ENCODE data around the gene RPS5. TPM values are rescaled to one million over a fixed set of nuclear protein-coding genes. Genes with fewer than 3 reads are reported as not detected.

Gene RPS5
- total RNA-seq, 4 donors from 2014 or later, result 428 to 1,258 (median 517) TPM

GRCh38 chr19:58364146-58364545, 22.9 kb upstream of the RPS5 start:
- Histone ChIP-seq H3K27ac (no peak overlapping the region), H3K36me3 (no peaks in the 10 kb centered on the region), H3K9me3 (no peaks in the 10 kb centered on the region), H3K27me3 (no peaks in the 10 kb centered on the region), H3K4me3 (no peak overlapping the region), H3K4me1 (peaks cover 0 to 7% (median 0%) of the 10 kb centered on the region in 4 donors)
- no peak for DNase-seq
- TF ChIP-seq CTCF (IDR thresholded peaks at IDR 0.05) (no peak), POLR2A (IDR thresholded peaks at IDR 0.05) (no peak)

GRCh38 chr19:58366585-58367430, 20.3 kb upstream of the RPS5 start:
- Histone ChIP-seq H3K9me3 (no peaks in the 10 kb centered on the region), H3K27me3 (no peaks in the 10 kb centered on the region), H3K36me3 (no peaks in the 10 kb centered on the region), H3K4me3 (no peak overlapping the region), H3K4me1 (peaks cover 0 to 1% (median 0%) of the 10 kb centered on the region in 4 donors), H3K27ac (no peak overlapping the region)
- DNase-seq, result peak in 1 of 3 donors; percentile 36
- TF ChIP-seq POLR2A (IDR thresholded peaks at IDR 0.05), result no peak
- no peak for TF ChIP-seq CTCF (IDR thresholded peaks at IDR 0.05)

GRCh38 chr19:58367698-58368454, 19.2 kb upstream of the RPS5 start:
- Histone ChIP-seq H3K9me3 (no peaks in the 10 kb centered on the region), H3K36me3 (no peaks in the 10 kb centered on the region), H3K4me3 (no peak overlapping the region), H3K27me3 (no peaks in the 10 kb centered on the region), H3K27ac (no peak overlapping the region), H3K4me1 (no peaks in the 10 kb centered on the region)
- no peak for DNase-seq
- TF ChIP-seq POLR2A (IDR thresholded peaks at IDR 0.05) (no peak), CTCF (IDR thresholded peaks at IDR 0.05) (no peak)

GRCh38 chr19:58368561-58369360, 18.3 kb upstream of the RPS5 start:
- TF ChIP-seq CTCF (IDR thresholded peaks at IDR 0.05), result no peak
- TF ChIP-seq POLR2A (IDR thresholded peaks at IDR 0.05), result no peak
- no peak overlapping the region for H3K27ac ChIP-seq
- H3K36me3 ChIP-seq, result no peaks in the 10 kb centered on the region
- H3K4me3 ChIP-seq, result no peak overlapping the region
- no peaks in the 10 kb centered on the region for H3K9me3 ChIP-seq
- no peaks in the 10 kb centered on the region for H3K4me1 ChIP-seq
- DNase-seq, result peak in 1 of 3 donors; percentile 40
- H3K27me3 ChIP-seq, result no peaks in the 10 kb centered on the region

GRCh38 chr19:58372311-58373133, 14.5 kb upstream of the RPS5 start:
- no peaks in the 10 kb centered on the region for H3K4me1 ChIP-seq
- no peak overlapping the region for H3K4me3 ChIP-seq
- DNase-seq, result no peak
- no peaks in the 10 kb centered on the region for H3K9me3 ChIP-seq
- H3K36me3 ChIP-seq, result no peaks in the 10 kb centered on the region
- TF ChIP-seq POLR2A (IDR thresholded peaks at IDR 0.05) (no peak), CTCF (IDR thresholded peaks at IDR 0.05) (no peak)
- no peak overlapping the region for H3K27ac ChIP-seq
- H3K27me3 ChIP-seq, result no peaks in the 10 kb centered on the region
